ENCODE results near the gene SNRPD3.
"Not testable (repeated sequence)": the region's sequence is repeated elsewhere in the genome, so short reads cannot be mapped to it uniquely, and the experiment has no call there.

SNRPD3 gene

GRCh38 chr22:24593559-24593835, 37.7 kb downstream of the SNRPD3 start:
- DNase-seq: not testable (repeated sequence)

- DNase-seq: no peak
Measured at GRCh38 chr22:24593836-24594568, 38.2 kb downstream of the SNRPD3 start.

GRCh38 chr22:24594569-24595120, 38.8 kb downstream of the SNRPD3 start:
- no peak for DNase-seq

- no peak for DNase-seq
Measured at GRCh38 chr22:24595228-24595627, 39.4 kb downstream of the SNRPD3 start.

GRCh38 chr22:24595863-24596262, 40.1 kb downstream of the SNRPD3 start:
- no peak for DNase-seq

- DNase-seq: not testable (repeated sequence)
Measured at GRCh38 chr22:24597076-24597475, 41.3 kb downstream of the SNRPD3 start.

GRCh38 chr22:24599514-24599913, 43.7 kb downstream of the SNRPD3 start:
- DNase-seq: no peak

GRCh38 chr22:24599958-24600715, 44.3 kb downstream of the SNRPD3 start:
- not testable (repeated sequence) for DNase-seq

GRCh38 chr22:24601217-24602104, 45.7 kb downstream of the SNRPD3 start:
- DNase-seq: no peak

- DNase-seq: not testable (repeated sequence)
Measured at GRCh38 chr22:24602105-24602749, 46.4 kb downstream of the SNRPD3 start.

- not testable (repeated sequence) for DNase-seq
Measured at GRCh38 chr22:24602847-24603769, 47.3 kb downstream of the SNRPD3 start, which contains the start of gene GGT1. Gene GGT1, plus strand, starts transcription at chr22:24603193. Its CDS starts 7,889 bp downstream, at chr22:24611082.

- DNase-seq: not testable (repeated sequence)
Measured at GRCh38 chr22:24603770-24604629, 48.2 kb downstream of the SNRPD3 start.

GRCh38 chr22:24606340-24606739, 50.5 kb downstream of the SNRPD3 start:
- DNase-seq: not testable (repeated sequence)

- DNase-seq: not testable (repeated sequence)
Measured at GRCh38 chr22:24607429-24607983, 51.7 kb downstream of the SNRPD3 start.

GRCh38 chr22:24608327-24608726, 52.5 kb downstream of the SNRPD3 start:
- not testable (repeated sequence) for DNase-seq

GRCh38 chr22:24609888-24610287, 54.1 kb downstream of the SNRPD3 start:
- not testable (repeated sequence) for DNase-seq

GRCh38 chr22:24614794-24615193, 59.0 kb downstream of the SNRPD3 start:
- DNase-seq: not testable (repeated sequence)

GRCh38 chr22:24621244-24621643, 65.4 kb downstream of the SNRPD3 start:
- not testable (repeated sequence) for DNase-seq

GRCh38 chr22:24622596-24622995, 66.8 kb downstream of the SNRPD3 start:
- not testable (repeated sequence) for DNase-seq

All from NCI-H2227 treated with DMSO at 0.1 percent for 48 hours (cell line).